Psoas muscle (tissue), 8 donors: ENCODE data around the gene POLN. TPM values are rescaled to one million over a fixed set of nuclear protein-coding genes. Genes with fewer than 3 reads are reported as not detected.

ENCODE experiments used
- ATAC-seq, 4 donors: fragments of 200-7000 bp; cut with Tn5 transposase; one replicate each; pipeline ENCODE4 v1.9.1; 2020; ENCODE audit warnings: moderate library complexity in 3 of 4, mild to moderate bottlenecking in 2 of 4
- DNase-seq, 2 donors: peaks; one replicate each; pipeline ENCODE4 v3.0.0-alpha.2; 2020
- H3K27ac ChIP-seq: fragments of 200-600 bp; one replicate; pipeline ENCODE4 v1.8.0; 2022
- H3K27me3 ChIP-seq, 3 donors: fragments of 200-600 bp in 1 of 3; one replicate each; pipeline versions ENCODE4 v1.6.1 to v1.8.0; 2013 to 2022; ENCODE audit warnings: low read length in 2 of 3, mild to moderate bottlenecking in 2 of 3, moderate library complexity in 1 of 3; ENCODE audit not compliant: insufficient read depth in 3 of 3
- H3K36me3 ChIP-seq, 2 donors: fragments of 200-600 bp in 1 of 2; one replicate each; pipeline versions ENCODE4 v1.6.1 to v1.8.0; 2013 to 2022; ENCODE audit warnings: low read depth in 1 of 2, mild to moderate bottlenecking in 1 of 2, moderate library complexity in 1 of 2; ENCODE audit not compliant: insufficient read depth in 1 of 2
- H3K4me1 ChIP-seq: fragments of 200-600 bp; one replicate; pipeline ENCODE4 v1.8.0; 2022
- H3K4me3 ChIP-seq: fragments of 200-600 bp; one replicate; pipeline ENCODE4 v1.8.0; 2022; ENCODE audit warnings: mild to moderate bottlenecking
- H3K9me3 ChIP-seq: fragments of 200-600 bp; one replicate; pipeline ENCODE4 v1.8.0; 2022
- CTCF ChIP-seq: fragments of 200-600 bp; IDR thresholded peaks from one replicate; pipeline ENCODE4 v1.8.0; 2022; ENCODE audit warnings: antibody characterized with exemption
- WGBS, 3 donors: extraction: QIAGEN DNeasy Blood & Tissue Kit; methylation state at CpG; one replicate each; pipeline versions ENCODE4 v1.1.6 to v1.1.7; 2013; 5-methylcytosine and 5-hydroxymethylcytosine counted together
- intact Hi-C, 2 donors: fragments of 100-400 bp; cut with DNase I; formaldehyde crosslinking; loops; one replicate each; pipeline versions ENCODE4 v1.11.0 to v1.14.2; 2022
- polyA plus RNA-seq, 3 donors: library from polyadenylated mRNA; stranded (reverse); fragments of 200-250 nt; gene quantifications; one replicate each; pipeline ENCODE4 v1.2.3, GENCODE V29; 2013
- total RNA-seq, 4 donors: library from RNA; stranded (reverse); fragmentation: NEBNext Ultra II Directional in 2 of 4; extraction: Animal tissue kit (Norgen Biotek cat#: 25700) in 2 of 4; gene quantifications; one replicate each; pipeline versions ENCODE4 v1.2.1 to v1.2.4, GENCODE V29; 2021 to 2023
- donor health status: healthy with polysubstance abuse.
- donor health status: DM: no; HTN: no; CAD: no; lungs with moderate emphysema.
- donor health status: Bipolar disorder and iron deficiency.
- donor health status: healthy.
- donor health status: DM: yes; HTN: yes; CAD: no.
- donor health status: DM: no; HTN: no; CAD: no.
- donor health status: DM: no; HTN: no; CAD: no.
- donor health status: DM: yes; HTN: yes; CAD: no.

The POLN gene
- total and polyA plus RNA-seq, 7 donors: 0.44 to 3.0 (median 0.95) TPM

GRCh38 chr4:2042204-2042946, 199.5 kb downstream of the POLN start:
- WGBS, 3 donors: 2 to 5% (median 2%) methylated on average over 22 to 80 of the region's 80 CpGs

GRCh38 chr4:2041239-2042130, 200.4 kb downstream of the POLN start:
- peak; percentile 29 to 52 (median 40) for ATAC-seq
- TF ChIP-seq CTCF: no peak
- 0 to 1% (median 1%) methylated on average over 74 to 94 of the region's 94 CpGs for WGBS, 3 donors
- peaks cover 0 to 50% (median 16%) of the 10 kb centered on the region in 3 donors for H3K27me3 ChIP-seq
- no peaks in the 10 kb centered on the region for H3K36me3 ChIP-seq
- H3K27ac ChIP-seq: no peak overlapping the region
- intact Hi-C loops: no loop called here
- H3K9me3 ChIP-seq: no peaks in the 10 kb centered on the region
- H3K4me3 ChIP-seq: peak overlapping the region; percentile 74
- peak; percentile 78 to 89 for DNase-seq
- peaks cover 12% of the 10 kb centered on the region for H3K4me1 ChIP-seq

More at GRCh38 chr4:2042204-2042946, 199.5 kb downstream of the POLN start:
- no peak for TF ChIP-seq CTCF
- H3K36me3 ChIP-seq: no peaks in the 10 kb centered on the region
- intact Hi-C loops: no loop called here
- H3K9me3 ChIP-seq: no peaks in the 10 kb centered on the region
- H3K27me3 ChIP-seq: peaks cover 0 to 50% (median 16%) of the 10 kb centered on the region in 3 donors
- H3K27ac ChIP-seq: no peak overlapping the region
- DNase-seq (no peak), ATAC-seq (peak; percentile 17 to 60 (median 48))
- H3K4me3 ChIP-seq: peak overlapping the region; percentile 74
- peaks cover 12% of the 10 kb centered on the region for H3K4me1 ChIP-seq

- TF ChIP-seq CTCF: no peak
- H3K36me3 ChIP-seq: no peaks in the 10 kb centered on the region
- 2 to 5% (median 2%) methylated on average over 55 to 91 of the region's 91 CpGs for WGBS, 3 donors
- no peaks in the 10 kb centered on the region for H3K9me3 ChIP-seq
- peaks cover 12% of the 10 kb centered on the region for H3K4me1 ChIP-seq
- H3K27me3 ChIP-seq: peaks cover 0 to 50% (median 16%) of the 10 kb centered on the region in 3 donors
- H3K4me3 ChIP-seq: peak overlapping the region; percentile 74
- DNase-seq: no peak
- H3K27ac ChIP-seq: no peak overlapping the region
- intact Hi-C loops: no loop called here
- ATAC-seq: peak in 2 of 4 donors; percentile 16 to 18
Measured at GRCh38 chr4:2040391-2041238, 201.3 kb downstream of the POLN start.

GRCh38 chr4:2036866-2037265, 205.1 kb downstream of the POLN start:
- 61 to 77% (median 62%) methylated on average over 7 of the region's 7 CpGs for WGBS, 3 donors
- intact Hi-C loops: no loop called here
- no peak for DNase-seq
- no peak for ATAC-seq
- H3K36me3 ChIP-seq: no peaks in the 10 kb centered on the region
- no peaks in the 10 kb centered on the region for H3K9me3 ChIP-seq
- H3K27ac ChIP-seq: no peak overlapping the region
- H3K4me1 ChIP-seq: peaks cover 12% of the 10 kb centered on the region
- no peak overlapping the region for H3K4me3 ChIP-seq
- H3K27me3 ChIP-seq: peaks cover 0 to 44% (median 10%) of the 10 kb centered on the region in 3 donors
- TF ChIP-seq CTCF: no peak
